Measurements from ENCODE around the gene PYGM.
A peak's percentile ranks its signal among the peaks of the same experiment; 100 is the strongest.

Gene PYGM

GRCh38 chr11:64759722-64760719 lies at the start of gene PYGM:
Gene PYGM, minus strand, starts transcription at chr11:64759974. Its CDS starts 76 bp downstream, at chr11:64759898.
- no peak for DNase-seq (ENCODE audit: low read depth in 2 of 2)

GRCh38 chr11:64805481-64805880 lies 45.7 kb upstream of the PYGM start:
- no peak for DNase-seq (ENCODE audit: low read depth in 2 of 2)

- no peak for DNase-seq (ENCODE audit: low read depth in 2 of 2)
These were observed 44.8 kb upstream of the PYGM start for GRCh38 chr11:64804346-64805210.

- no peak for DNase-seq (ENCODE audit: low read depth in 2 of 2)
These were observed 44.1 kb upstream of the PYGM start for GRCh38 chr11:64803846-64804345.

GRCh38 chr11:64803158-64803845 lies 43.5 kb upstream of the PYGM start, which contains the start of gene MAP4K2:
Gene MAP4K2, minus strand, starts transcription at chr11:64803214. Its CDS starts 65 bp downstream, at chr11:64803149.
- peak; percentile 81 to 83 for DNase-seq (ENCODE audit: low read depth in 2 of 2)

- DNase-seq (ENCODE audit: low read depth in 2 of 2): peak in 1 of 2 donors; percentile 21
These were observed 42.8 kb upstream of the PYGM start for GRCh38 chr11:64802370-64803157.

GRCh38 chr11:64801561-64802369 lies 42.0 kb upstream of the PYGM start:
- DNase-seq (ENCODE audit: low read depth in 2 of 2): no peak

GRCh38 chr11:64801158-64801464 lies 41.3 kb upstream of the PYGM start:
- DNase-seq (ENCODE audit: low read depth in 2 of 2): no peak

DNA sequence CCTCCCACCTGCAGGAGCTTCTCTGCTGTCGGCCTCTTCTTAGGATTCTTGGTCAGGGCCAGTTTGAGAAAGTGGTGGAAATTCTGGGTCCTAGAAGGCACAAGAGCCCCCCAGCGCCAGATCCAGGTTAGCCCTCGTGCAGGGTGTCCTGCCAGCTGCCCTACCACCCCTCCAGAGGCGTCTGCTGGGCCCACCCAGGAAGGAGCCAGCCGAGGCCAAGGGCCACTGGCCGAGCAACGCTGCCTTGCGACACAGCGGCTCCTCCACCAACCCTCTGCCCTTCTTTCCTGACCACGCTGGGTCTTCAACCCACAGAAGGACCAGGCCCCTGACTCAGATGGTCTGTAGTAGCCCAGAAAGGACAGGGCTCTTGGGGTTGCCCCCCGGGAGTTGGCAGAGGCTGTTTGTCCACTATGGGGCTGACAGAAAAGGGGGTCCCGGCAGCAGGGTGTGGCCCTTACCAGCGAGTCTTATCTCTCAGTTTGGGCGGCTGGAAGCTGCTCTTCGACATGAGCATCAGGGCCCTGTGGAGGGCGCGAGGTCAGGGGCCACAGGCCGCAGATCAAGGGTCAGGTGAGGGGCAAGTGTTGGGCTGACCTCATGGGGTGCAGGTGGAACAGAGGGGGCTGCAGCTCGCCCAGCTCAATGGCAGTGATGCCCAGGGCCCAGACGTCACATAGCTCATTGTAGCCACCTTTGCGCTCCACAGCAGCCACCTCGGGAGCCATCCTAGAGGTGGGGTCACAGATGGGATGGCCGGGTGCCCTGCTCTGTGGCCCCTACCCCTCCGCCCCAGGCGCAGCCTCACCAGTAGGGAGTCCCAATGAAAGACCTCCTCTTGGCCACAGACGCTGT lies 40.8 kb upstream of the PYGM start:
- DNase-seq (ENCODE audit: low read depth in 2 of 2): no peak

DNA sequence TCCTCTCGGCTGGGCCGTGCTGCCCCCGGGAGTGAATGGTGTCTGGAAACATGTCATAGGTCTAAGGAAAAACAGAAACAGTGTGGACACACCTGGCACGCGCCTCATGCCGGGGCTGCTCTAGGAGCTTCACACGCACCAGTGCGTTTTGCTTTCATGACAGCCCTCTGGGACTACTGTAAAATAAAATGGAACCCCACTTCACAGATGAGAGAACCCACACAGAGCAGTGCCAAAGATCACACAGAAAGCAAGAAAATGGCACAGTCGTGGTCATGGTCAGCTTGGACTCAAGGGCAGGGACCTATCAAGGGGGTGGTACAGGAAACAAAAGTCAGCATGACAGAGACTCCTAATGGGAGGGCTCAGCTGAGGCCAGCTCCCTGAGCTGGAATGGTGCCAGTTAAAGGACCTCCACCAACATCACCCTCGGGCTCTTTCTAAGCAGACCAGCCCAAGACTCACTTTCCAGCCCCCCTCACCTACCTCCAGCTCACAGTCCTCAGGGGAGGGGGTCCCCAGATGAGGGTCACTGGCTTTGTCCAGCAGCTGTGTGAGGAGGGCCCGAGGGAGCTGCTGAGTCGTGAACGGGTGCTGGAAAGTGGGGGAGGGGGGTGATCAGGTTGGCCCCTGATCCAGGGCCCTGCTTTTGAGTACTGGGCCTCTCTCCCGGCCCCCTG lies 40.0 kb upstream of the PYGM start:
- DNase-seq (ENCODE audit: low read depth in 2 of 2): no peak

- no peak for DNase-seq (ENCODE audit: low read depth in 2 of 2)
These were observed 39.5 kb upstream of the PYGM start for GRCh38 chr11:64799256-64799622.

DNA sequence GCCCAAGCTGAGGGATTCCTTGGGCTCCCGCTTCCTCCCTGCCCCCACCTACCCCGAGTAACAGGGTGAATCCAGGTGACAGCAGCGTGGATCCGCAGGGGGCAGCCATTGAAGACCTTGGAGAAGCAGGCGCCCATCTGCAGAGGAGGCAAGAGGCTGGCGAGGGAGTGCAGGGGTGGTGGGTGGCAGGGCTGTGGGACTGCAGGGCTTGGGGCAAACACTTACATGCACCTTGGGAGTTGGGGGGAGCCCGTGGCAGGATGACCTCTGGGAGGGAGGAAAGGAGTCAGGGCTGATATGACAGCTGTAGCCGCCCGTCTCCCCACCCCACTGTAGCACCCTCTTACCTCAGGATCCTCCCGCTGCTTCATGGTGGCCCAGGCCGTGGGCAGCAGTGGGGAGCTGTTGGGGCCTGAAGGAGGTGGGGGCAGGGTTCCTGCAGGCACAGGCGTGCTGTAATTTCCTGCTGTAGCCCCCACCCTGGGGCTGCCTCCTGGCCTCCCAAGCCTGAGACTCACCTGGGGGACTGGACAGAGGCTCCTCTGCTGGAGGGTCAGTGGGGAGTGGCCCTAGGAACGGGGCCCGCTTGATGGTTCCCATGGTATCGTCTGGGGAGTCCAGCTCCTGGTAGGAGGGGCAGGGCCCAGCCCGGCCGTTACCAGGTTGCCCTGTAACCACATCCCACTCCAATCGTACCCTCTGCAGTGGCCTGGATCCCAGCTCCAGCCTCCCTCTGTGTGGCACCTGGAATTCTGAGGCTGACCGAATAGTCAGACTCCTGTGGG lies 37.2 kb upstream of the PYGM start:
- no peak for DNase-seq (ENCODE audit: low read depth in 2 of 2)

- no peak for DNase-seq (ENCODE audit: low read depth in 2 of 2)
These were observed 36.4 kb upstream of the PYGM start for GRCh38 chr11:64796047-64796756.

DNA sequence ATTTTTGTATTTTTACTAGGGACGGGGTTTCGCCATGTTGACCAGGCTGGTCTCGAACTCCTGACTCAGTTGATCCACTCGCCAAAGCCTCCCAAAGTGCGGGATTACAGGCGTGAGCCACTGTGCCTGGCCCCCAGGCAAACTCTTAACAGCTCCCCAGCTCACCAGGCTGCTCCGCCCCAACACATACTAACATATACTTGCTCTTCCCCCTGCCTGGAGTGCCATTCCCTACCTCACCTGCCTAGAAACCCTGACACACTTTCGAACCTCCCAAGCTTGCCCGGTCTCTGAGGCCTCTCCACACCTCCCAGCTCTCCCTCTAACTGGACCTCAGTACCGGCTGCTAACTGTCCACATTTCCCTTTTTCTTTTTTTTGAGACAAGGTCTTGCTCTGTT lies 34.8 kb upstream of the PYGM start:
- DNase-seq (ENCODE audit: low read depth in 2 of 2): no peak

DNA sequence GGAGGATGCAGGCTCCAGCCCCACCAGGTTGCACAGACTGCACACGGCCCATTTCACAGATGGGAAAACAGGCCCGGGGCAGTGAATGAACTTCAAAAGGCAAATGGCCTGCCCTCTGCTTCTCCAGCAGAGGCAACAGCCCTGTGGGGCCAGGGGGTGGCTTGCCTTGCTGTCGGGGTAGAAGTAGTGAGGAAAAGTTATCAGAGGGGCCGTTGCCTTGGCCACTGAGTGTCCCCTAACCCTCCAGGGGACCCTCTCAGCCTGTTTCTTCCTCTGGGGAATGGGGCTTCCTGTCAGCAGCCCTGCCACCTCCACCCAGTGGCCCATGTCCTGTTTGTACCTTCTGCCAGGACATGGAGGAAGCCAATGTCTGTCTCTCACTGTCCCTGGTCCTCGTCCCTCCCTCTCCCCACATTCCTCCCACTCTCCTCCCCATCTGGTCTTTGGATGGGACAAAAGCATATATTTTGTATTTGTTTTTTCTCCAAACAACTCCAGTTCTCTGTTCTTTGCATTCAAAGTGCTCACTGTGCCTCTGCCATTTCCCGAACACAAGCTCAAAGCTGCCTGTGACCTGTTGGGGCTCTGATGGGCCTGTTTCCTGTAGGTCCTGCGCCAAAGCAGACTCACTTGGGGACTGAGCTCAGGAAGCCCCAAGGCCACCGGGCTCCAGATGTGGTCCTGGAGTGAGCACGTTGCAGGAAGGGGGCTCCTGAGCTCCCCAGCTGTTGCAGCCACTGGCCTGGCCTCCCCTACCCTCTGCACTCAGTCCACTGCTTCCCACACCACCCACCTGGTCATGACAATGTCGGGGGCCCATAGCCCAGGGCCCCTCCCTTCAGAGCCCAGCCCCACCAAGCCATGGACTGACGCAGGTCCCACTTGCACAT lies 33.7 kb upstream of the PYGM start:
- no peak for DNase-seq (ENCODE audit: low read depth in 2 of 2)

DNA sequence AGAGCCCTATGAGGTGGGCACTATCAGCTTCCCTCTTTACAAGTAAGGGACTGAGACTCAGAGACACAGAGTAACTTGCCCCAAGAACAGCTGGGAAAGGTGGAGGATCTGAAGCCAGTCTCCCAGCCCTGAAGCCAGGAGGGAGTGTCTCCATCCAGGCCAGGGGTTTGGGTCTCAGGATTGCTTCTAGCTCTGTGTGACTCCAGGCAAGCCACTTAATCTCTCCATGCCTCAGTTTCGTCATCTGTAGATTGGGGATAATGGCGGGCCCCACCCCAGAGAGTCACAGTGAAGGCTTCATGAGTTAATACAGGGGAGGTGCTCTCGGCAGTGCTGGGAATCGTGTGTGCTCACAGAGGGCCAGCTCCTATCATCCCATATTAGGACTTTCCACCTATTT lies 32.7 kb upstream of the PYGM start:
- DNase-seq (ENCODE audit: low read depth in 2 of 2): no peak
